HepG2 (cell line): ENCODE results near the gene FTL. TPM values are rescaled to one million over a fixed set of nuclear protein-coding genes. Genes with fewer than 3 reads are reported as not detected.
A peak's percentile ranks its signal among the peaks of the same experiment; 100 is the strongest.

Experiments
- CBX1 ChIP-seq: IDR thresholded peaks from one replicate; pipeline ENCODE4 v1.6.1; 2016; ENCODE audit warnings: antibody characterized with exemption, low read depth
- FOXJ3 ChIP-seq: sonication (generic); formaldehyde crosslinking; IDR thresholded peaks from 2 replicates; pipeline ENCODE4 v1.4.0; 2020; ENCODE audit warnings: missing genetic modification reagents, mild to moderate bottlenecking, borderline replicate concordance
- HNRNPK ChIP-seq: fragments of 200-400 bp; formaldehyde crosslinking; IDR thresholded peaks from 2 replicates; pipeline ENCODE4 v1.6.1; 2018; ENCODE audit warnings: low read length, low read depth, moderate library complexity, mild to moderate bottlenecking; ENCODE audit not compliant: poor library complexity, severe bottlenecking
- KMT2A ChIP-seq: sonication (generic); formaldehyde crosslinking; IDR thresholded peaks from 2 replicates; pipeline ENCODE4 v1.4.0; 2020; ENCODE audit warnings: missing genetic modification reagents
- KMT2B ChIP-seq: IDR thresholded peaks from 2 replicates; pipeline ENCODE4 v1.6.1; 2016; ENCODE audit warnings: missing genetic modification reagents, missing compliant biosample characterization
- MED13 ChIP-seq: sonication (generic); formaldehyde crosslinking; IDR thresholded peaks from 2 replicates; pipeline ENCODE4 v1.5.0; 2020; ENCODE audit warnings: missing genetic modification reagents
- PRPF4 ChIP-seq: fragments of 200-400 bp; formaldehyde crosslinking; IDR thresholded peaks from 2 replicates; pipeline ENCODE4 v1.6.1; 2016; ENCODE audit warnings: low read length, low read depth; ENCODE audit not compliant: poor library complexity, severe bottlenecking
- SOX13 ChIP-seq, 3 experiments: fragments of 450-650 bp in 1 of 3; sonication (generic) in 1 of 3; formaldehyde crosslinking in 1 of 3; IDR thresholded peaks in 2 of 3; conservative IDR thresholded peaks in 1 of 3; 2 replicates each; pipeline versions ENCODE4 v1.5.0 to v1.6.1; 2016 to 2020; ENCODE audit warnings: antibody characterized with exemption in 1 of 3, mild to moderate bottlenecking in 1 of 3, missing compliant biosample characterization in 1 of 3, missing genetic modification reagents in 1 of 3, moderate library complexity in 1 of 3
- TBL1XR1 ChIP-seq: fragments of 150-350 bp; IDR thresholded peaks from 2 replicates; pipeline ENCODE4 v1.6.1; 2014; ENCODE audit warnings: borderline replicate concordance, low read length; ENCODE audit not compliant: partially characterized antibody
- U2AF1 ChIP-seq: fragments of 200-400 bp; formaldehyde crosslinking; optimal IDR thresholded peaks from 2 replicates; pipeline ENCODE3; 2017; ENCODE audit warnings: mild to moderate bottlenecking, low read depth, low read length
- ZMYM4 ChIP-seq: sonication (generic); formaldehyde crosslinking; IDR thresholded peaks from 2 replicates; pipeline ENCODE4 v1.8.1; 2023; ENCODE audit warnings: mild to moderate bottlenecking, missing genetic modification reagents
- ZNF143 ChIP-seq: sonication (generic); formaldehyde crosslinking; IDR thresholded peaks from 2 replicates; pipeline ENCODE4 v1.4.0; 2020; ENCODE audit warnings: missing genetic modification reagents
- ZNF496 ChIP-seq: sonication (generic); formaldehyde crosslinking; IDR thresholded peaks from 2 replicates; pipeline ENCODE4 v1.8.1; 2023; ENCODE audit warnings: mild to moderate bottlenecking, moderate library complexity, missing genetic modification reagents; ENCODE audit not compliant: insufficient replicate concordance
- ZNF530 ChIP-seq: sonication (generic); formaldehyde crosslinking; IDR thresholded peaks from 2 replicates; pipeline ENCODE4 v1.5.0; 2020; ENCODE audit warnings: low read depth, mild to moderate bottlenecking, missing genetic modification reagents
- ZNF660 ChIP-seq: sonication (generic); formaldehyde crosslinking; IDR thresholded peaks from 2 replicates; pipeline ENCODE4 v1.5.1; 2020; ENCODE audit warnings: mild to moderate bottlenecking, low read depth, missing genetic modification reagents, borderline replicate concordance
- ZNF724P ChIP-seq: sonication (generic); formaldehyde crosslinking; IDR thresholded peaks from 2 replicates; pipeline ENCODE4 v1.8.0; 2022; ENCODE audit warnings: missing genetic modification reagents, borderline replicate concordance
- ZNF792 ChIP-seq: IDR thresholded peaks from 2 replicates; pipeline ENCODE4 v1.6.1; 2016
- polyA plus RNA-seq, 8 experiments: library from polyadenylated mRNA; depleted of rRNA in 3 of 8; stranded (reverse) in 7 of 8; unstranded in 1 of 8; fragments of >200 nt; fragmentation: Illumina TruSeq in 4 of 8; extraction: Trizol in 4 of 8; gene quantifications; 2 replicates each; pipeline versions ENCODE4 v1.2.1 to v1.2.3, GENCODE V29; 2011 to 2016; ENCODE audit warnings: low read depth in 4 of 8, missing spikeins in 1 of 8, mixed read lengths in 1 of 8; ENCODE audit not compliant: insufficient read depth in 1 of 8
- total RNA-seq, 5 experiments: library from RNA; depleted of rRNA; stranded (reverse); fragments of >200 nt; fragmentation: Illumina TruSeq; extraction: Trizol; gene quantifications; 2 replicates each; pipeline ENCODE4 v1.2.3, GENCODE V29; 2016; ENCODE audit warnings: low read depth in 1 of 5
- TF ChIP-seq, protein P1 (sequence below): IDR thresholded peaks from 2 replicates; pipeline ENCODE4 v1.6.1; 2018; ENCODE audit warnings: missing genetic modification reagents
- TF ChIP-seq, protein P2 (sequence below): sonication (generic); formaldehyde crosslinking; IDR thresholded peaks from 2 replicates; pipeline ENCODE4 v1.5.0; 2020; ENCODE audit warnings: missing genetic modification reagents
- TF ChIP-seq, protein P3 (sequence below): IDR thresholded peaks from 2 replicates; pipeline ENCODE4 v1.6.1; 2016; ENCODE audit warnings: low read depth
- TF ChIP-seq, protein P4 (sequence below): sonication (generic); formaldehyde crosslinking; IDR thresholded peaks from 2 replicates; pipeline ENCODE4 v1.8.1; 2023; ENCODE audit warnings: mild to moderate bottlenecking, moderate library complexity, missing genetic modification reagents
- TF ChIP-seq, protein P5 (sequence below): sonication (generic); formaldehyde crosslinking; IDR thresholded peaks from 2 replicates; pipeline ENCODE4 v1.5.0; 2020; ENCODE audit warnings: mild to moderate bottlenecking, missing genetic modification reagents, borderline replicate concordance

Gene FTL
- total and polyA plus RNA-seq, 2 of the 13 experiments (the other 11 are each of a cell fraction or from before 2014, with no cell fraction given), result 2,721 to 8,800 TPM

DNA sequence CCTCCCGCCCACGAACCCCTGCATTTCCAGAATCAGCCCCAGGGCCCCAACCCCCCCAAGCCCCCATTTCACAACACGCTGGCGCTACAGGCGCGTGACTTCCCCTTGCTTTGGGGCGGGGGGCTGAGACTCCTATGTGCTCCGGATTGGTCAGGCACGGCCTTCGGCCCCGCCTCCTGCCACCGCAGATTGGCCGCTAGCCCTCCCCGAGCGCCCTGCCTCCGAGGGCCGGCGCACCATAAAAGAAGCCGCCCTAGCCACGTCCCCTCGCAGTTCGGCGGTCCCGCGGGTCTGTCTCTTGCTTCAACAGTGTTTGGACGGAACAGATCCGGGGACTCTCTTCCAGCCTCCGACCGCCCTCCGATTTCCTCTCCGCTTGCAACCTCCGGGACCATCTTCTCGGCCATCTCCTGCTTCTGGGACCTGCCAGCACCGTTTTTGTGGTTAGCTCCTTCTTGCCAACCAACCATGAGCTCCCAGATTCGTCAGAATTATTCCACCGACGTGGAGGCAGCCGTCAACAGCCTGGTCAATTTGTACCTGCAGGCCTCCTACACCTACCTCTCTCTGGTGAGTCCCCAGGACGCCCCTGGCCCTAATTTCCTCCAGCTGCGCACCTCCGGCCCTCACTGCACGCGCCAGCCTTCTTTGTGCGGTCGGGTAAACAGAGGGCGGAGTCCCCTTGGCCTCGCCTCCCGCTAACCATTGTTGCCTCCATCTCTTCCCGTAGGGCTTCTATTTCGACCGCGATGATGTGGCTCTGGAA is at the start of gene FTL (continued):
- TF ChIP-seq FOXJ3 (CRISPR knock-in tag), result peak; percentile 67; the same call in 1 of the 2 replicates
- TF ChIP-seq ZNF143 (CRISPR knock-in tag), result no peak
- peak; percentile 79 for TF ChIP-seq ZMYM4 (CRISPR knock-in tag)
- TF ChIP-seq CBX1, result peak; percentile 99
- TF ChIP-seq U2AF1, result peak; percentile 77
- 0 out of 2 replicates have a peak, but pooled peaks have one; percentile 26 for TF ChIP-seq ZNF660 (CRISPR knock-in tag)
- TF ChIP-seq PRPF4, result no peak
- no peak for TF ChIP-seq ZNF496 (CRISPR knock-in tag)
- TF ChIP-seq KMT2A, result peak; percentile 67
- TF ChIP-seq, protein P1, sequence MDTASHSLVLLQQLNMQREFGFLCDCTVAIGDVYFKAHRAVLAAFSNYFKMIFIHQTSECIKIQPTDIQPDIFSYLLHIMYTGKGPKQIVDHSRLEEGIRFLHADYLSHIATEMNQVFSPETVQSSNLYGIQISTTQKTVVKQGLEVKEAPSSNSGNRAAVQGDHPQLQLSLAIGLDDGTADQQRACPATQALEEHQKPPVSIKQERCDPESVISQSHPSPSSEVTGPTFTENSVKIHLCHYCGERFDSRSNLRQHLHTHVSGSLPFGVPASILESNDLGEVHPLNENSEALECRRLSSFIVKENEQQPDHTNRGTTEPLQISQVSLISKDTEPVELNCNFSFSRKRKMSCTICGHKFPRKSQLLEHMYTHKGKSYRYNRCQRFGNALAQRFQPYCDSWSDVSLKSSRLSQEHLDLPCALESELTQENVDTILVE (CRISPR knock-in tag), result peak; percentile 89; the same call in 1 of the 2 replicates
- peak; percentile 92 for TF ChIP-seq ZNF792 (CRISPR knock-in tag)
- peak; percentile 61 for TF ChIP-seq HNRNPK
- TF ChIP-seq ZNF724P (CRISPR knock-in tag), result no peak
- TF ChIP-seq, protein P2, sequence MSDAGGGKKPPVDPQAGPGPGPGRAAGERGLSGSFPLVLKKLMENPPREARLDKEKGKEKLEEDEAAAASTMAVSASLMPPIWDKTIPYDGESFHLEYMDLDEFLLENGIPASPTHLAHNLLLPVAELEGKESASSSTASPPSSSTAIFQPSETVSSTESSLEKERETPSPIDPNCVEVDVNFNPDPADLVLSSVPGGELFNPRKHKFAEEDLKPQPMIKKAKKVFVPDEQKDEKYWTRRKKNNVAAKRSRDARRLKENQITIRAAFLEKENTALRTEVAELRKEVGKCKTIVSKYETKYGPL (CRISPR knock-in tag), result peak; percentile 87
- TF ChIP-seq, protein P3, sequence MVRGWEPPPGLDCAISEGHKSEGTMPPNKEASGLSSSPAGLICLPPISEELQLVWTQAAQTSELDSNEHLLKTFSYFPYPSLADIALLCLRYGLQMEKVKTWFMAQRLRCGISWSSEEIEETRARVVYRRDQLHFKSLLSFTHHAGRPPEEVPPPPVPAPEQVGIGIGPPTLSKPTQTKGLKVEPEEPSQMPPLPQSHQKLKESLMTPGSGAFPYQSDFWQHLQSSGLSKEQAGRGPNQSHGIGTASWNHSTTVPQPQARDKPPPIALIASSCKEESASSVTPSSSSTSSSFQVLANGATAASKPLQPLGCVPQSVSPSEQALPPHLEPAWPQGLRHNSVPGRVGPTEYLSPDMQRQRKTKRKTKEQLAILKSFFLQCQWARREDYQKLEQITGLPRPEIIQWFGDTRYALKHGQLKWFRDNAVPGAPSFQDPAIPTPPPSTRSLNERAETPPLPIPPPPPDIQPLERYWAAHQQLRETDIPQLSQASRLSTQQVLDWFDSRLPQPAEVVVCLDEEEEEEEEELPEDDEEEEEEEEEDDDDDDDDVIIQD, result peak; percentile 29; the same call in 1 of the 2 replicates
- TF ChIP-seq SOX13 (IDR thresholded peaks at IDR 0.05), result peak; percentile 87; the same call in 1 of the 2 replicates
- no peak; a peak in 1 of 4 replicates for TF ChIP-seq SOX13 (CRISPR knock-in tag; conservative IDR thresholded peaks at IDR 0.05 in 1 of 2, IDR thresholded peaks at IDR 0.05 in 1 of 2)
- peak; percentile 60 for TF ChIP-seq TBL1XR1
- TF ChIP-seq, protein P4, sequence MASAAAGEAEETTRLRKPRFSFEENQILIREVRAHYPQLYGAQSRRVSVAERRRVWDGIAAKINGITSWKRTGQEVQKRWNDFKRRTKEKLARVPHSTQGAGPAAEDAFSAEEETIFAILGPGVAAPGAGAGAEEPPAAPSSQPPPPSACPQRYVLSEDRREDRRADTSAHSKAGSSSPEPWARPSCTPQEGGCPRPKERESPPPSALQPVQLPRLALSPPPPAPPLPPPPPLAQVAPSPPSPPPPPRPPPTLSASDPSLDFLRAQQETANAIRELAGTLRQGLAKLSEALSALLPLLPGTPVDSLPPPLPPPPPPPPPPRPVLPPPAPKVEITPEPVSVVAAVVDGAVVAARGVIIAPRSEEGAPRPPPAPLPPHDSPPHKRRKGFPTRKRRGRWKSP (CRISPR knock-in tag), result peak; percentile 79; the same call in 1 of the 2 replicates
- peak; percentile 98 for TF ChIP-seq MED13 (CRISPR knock-in tag)
- TF ChIP-seq ZNF530 (CRISPR knock-in tag), result no peak
- TF ChIP-seq, protein P5, sequence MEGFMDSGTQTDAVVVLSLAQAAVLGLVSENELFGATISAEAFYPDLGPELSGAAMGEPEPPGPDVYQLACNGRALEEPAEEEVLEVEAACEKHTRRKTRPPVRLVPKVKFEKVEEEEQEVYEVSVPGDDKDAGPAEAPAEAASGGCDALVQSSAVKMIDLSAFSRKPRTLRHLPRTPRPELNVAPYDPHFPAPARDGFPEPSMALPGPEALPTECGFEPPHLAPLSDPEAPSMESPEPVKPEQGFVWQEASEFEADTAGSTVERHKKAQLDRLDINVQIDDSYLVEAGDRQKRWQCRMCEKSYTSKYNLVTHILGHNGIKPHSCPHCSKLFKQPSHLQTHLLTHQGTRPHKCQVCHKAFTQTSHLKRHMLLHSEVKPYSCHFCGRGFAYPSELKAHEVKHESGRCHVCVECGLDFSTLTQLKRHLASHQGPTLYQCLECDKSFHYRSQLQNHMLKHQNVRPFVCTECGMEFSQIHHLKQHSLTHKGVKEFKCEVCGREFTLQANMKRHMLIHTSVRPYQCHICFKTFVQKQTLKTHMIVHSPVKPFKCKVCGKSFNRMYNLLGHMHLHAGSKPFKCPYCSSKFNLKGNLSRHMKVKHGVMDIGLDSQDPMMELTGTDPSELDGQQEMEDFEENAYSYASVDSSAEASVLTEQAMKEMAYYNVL, result no peak
- peak; percentile 71 for TF ChIP-seq KMT2B (CRISPR knock-in tag)
